SK-N-SH (cell line): ENCODE results near the gene CRYBG3. TPM values are rescaled to one million over a fixed set of nuclear protein-coding genes. Genes with fewer than 3 reads are reported as not detected.
"Not testable (repeated sequence)": the region's sequence is repeated elsewhere in the genome, so short reads cannot be mapped to it uniquely, and the experiment has no call there.

ENCODE experiments used
- CTCF ChIA-PET: fragments of 300-600, 350-600 bp; formaldehyde crosslinking; extraction: SDS; loops from one replicate; lab custom pipeline; 2021; lab: Yijun Ruan, JAX
- POLR2A ChIA-PET: fragments of 350-600 bp; sonication (Branson Sonifier 250); formaldehyde crosslinking; extraction: SDS; loops from one replicate; lab custom pipeline; 2020; ENCODE audit warnings: antibody characterized with exemption, inconsistent platforms; lab: Yijun Ruan, JAX
- DNase-seq: peaks from one replicate; pipeline ENCODE4 v3.0.0; 2012
- H2AFZ ChIP-seq: fragments of 200-600 bp; sonication (generic); 2 replicates; pipeline ENCODE4 v1.8.1; 2016; ENCODE audit warnings: antibody characterized with exemption, mild to moderate bottlenecking, low read depth
- H3F3A ChIP-seq: fragments of 200-600 bp; sonication (generic); replicated peaks from 2 replicates; pipeline ENCODE3; 2016; ENCODE audit warnings: antibody characterized with exemption, mild to moderate bottlenecking; ENCODE audit not compliant: insufficient read depth
- H3K27ac ChIP-seq, 2 experiments: fragments of 200-500 bp in 1 of 2; fragments of 200-600 bp in 1 of 2; sonication (Bioruptor generic) in 1 of 2; sonication (generic), shearing (Covaris generic) in 1 of 2; 2 replicates each; pipeline versions ENCODE4 v1.5.1 to v1.6.1; 2014 to 2016; ENCODE audit warnings: low read depth in 2 of 2, inconsistent platforms in 1 of 2, low read length in 1 of 2, mild to moderate bottlenecking in 1 of 2, mixed read lengths in 1 of 2
- H3K27me3 ChIP-seq: fragments of 200-600 bp; sonication (generic), shearing (Covaris generic); 2 replicates; pipeline ENCODE4 v1.6.1; 2016; ENCODE audit warnings: mixed run types; ENCODE audit not compliant: insufficient read depth
- H3K36me3 ChIP-seq, 2 experiments: fragments of 200-500 bp in 1 of 2; fragments of 200-600 bp in 1 of 2; sonication (Bioruptor generic) in 1 of 2; sonication (generic) in 1 of 2; replicated peaks in 1 of 2; 2 replicates each; pipeline versions ENCODE3 to v1.5.1; 2014 to 2016; ENCODE audit warnings: low read length in 1 of 2, mild to moderate bottlenecking in 1 of 2; ENCODE audit not compliant: insufficient read depth in 2 of 2, control insufficient read depth in 1 of 2
- H3K4me1 ChIP-seq, 2 experiments: fragments of 200-500 bp in 1 of 2; fragments of 200-600 bp in 1 of 2; sonication (Bioruptor generic) in 1 of 2; sonication (generic), shearing (Covaris generic) in 1 of 2; 2 replicates each; pipeline versions ENCODE4 v1.5.1 to v1.6.1; 2014 to 2016; ENCODE audit warnings: low read depth in 1 of 2, low read length in 1 of 2, mixed run types in 1 of 2; ENCODE audit not compliant: insufficient read depth in 2 of 2, control insufficient read depth in 1 of 2
- H3K4me2 ChIP-seq: fragments of 200-600 bp; sonication (generic), shearing (Covaris generic); 2 replicates; pipeline ENCODE4 v1.6.1; 2017; ENCODE audit warnings: mixed run types
- H3K4me3 ChIP-seq, 2 experiments: fragments of 200-500 bp in 1 of 2; fragments of 200-600 bp in 1 of 2; sonication (Bioruptor generic) in 1 of 2; sonication (generic), shearing (Covaris generic) in 1 of 2; 2 replicates each; pipeline versions ENCODE4 v1.5.1 to v1.8.1; 2014 to 2016; ENCODE audit warnings: low read depth in 2 of 2, inconsistent platforms in 1 of 2, low read length in 1 of 2, mild to moderate bottlenecking in 1 of 2, mixed read lengths in 1 of 2, moderate library complexity in 1 of 2
- H3K79me2 ChIP-seq: fragments of 200-600 bp; sonication (generic); 2 replicates; pipeline ENCODE4 v1.8.1; 2017; ENCODE audit warnings: mild to moderate bottlenecking; ENCODE audit not compliant: insufficient read depth
- H3K9ac ChIP-seq: fragments of 200-600 bp; sonication (generic); 2 replicates; pipeline ENCODE4 v1.6.1; 2017; ENCODE audit warnings: mixed run types
- H3K9me2 ChIP-seq: fragments of 200-600 bp; sonication (generic); 2 replicates; pipeline ENCODE4 v1.6.1; 2017; ENCODE audit warnings: mixed run types
- H3K9me3 ChIP-seq: fragments of 200-600 bp; sonication (generic); 2 replicates; pipeline ENCODE4 v1.6.1; 2017; ENCODE audit warnings: mixed run types, mild to moderate bottlenecking, moderate library complexity
- H4K20me1 ChIP-seq: fragments of 200-600 bp; sonication (generic); 2 replicates; pipeline ENCODE4 v1.6.1; 2017; ENCODE audit warnings: mild to moderate bottlenecking, mixed run types; ENCODE audit not compliant: insufficient read depth
- ELF1 ChIP-seq: IDR thresholded peaks from 2 replicates; pipeline ENCODE4 v1.4.0; 2012
- EZH2phosphoT487 ChIP-seq: fragments of 200-600 bp; sonication (generic); IDR thresholded peaks from 2 replicates; pipeline ENCODE4 v1.6.1; 2017; ENCODE audit warnings: low read depth, mixed run types, mild to moderate bottlenecking, antibody characterized with exemption, moderate library complexity, borderline replicate concordance
- FOXJ3 ChIP-seq: sonication (generic); formaldehyde crosslinking; IDR thresholded peaks from 2 replicates; pipeline ENCODE4 v1.5.1; 2020; ENCODE audit warnings: mild to moderate bottlenecking, missing genetic modification reagents
- GABPA ChIP-seq: IDR thresholded peaks from 2 replicates; pipeline ENCODE4 v1.4.0; 2012; ENCODE audit warnings: low read depth, mild to moderate bottlenecking
- IRF3 ChIP-seq: fragments of 150-350 bp; IDR thresholded peaks from 2 replicates; pipeline ENCODE4 v1.6.1; 2016; ENCODE audit warnings: mild to moderate bottlenecking, low read depth, low read length
- MEF2A ChIP-seq: IDR thresholded peaks from 2 replicates; pipeline ENCODE4 v1.4.0; 2012; ENCODE audit warnings: low read depth, borderline replicate concordance
- NFIC ChIP-seq: IDR thresholded peaks from 2 replicates; pipeline ENCODE4 v1.4.0; 2012; ENCODE audit warnings: borderline replicate concordance
- NRF1 ChIP-seq: IDR thresholded peaks from 2 replicates; pipeline ENCODE4 v1.6.1; 2012; ENCODE audit warnings: low read depth, mild to moderate bottlenecking, low read length
- PBX3 ChIP-seq: IDR thresholded peaks from 2 replicates; pipeline ENCODE4; 2012
- POLR2AphosphoS5 ChIP-seq: IDR thresholded peaks from 2 replicates; pipeline ENCODE4 v1.6.1; 2012; ENCODE audit warnings: low read depth, low read length
- RAD21 ChIP-seq: IDR thresholded peaks from 2 replicates; pipeline ENCODE4 v1.6.1; 2012; ENCODE audit warnings: mild to moderate bottlenecking, low read length
- TAF1 ChIP-seq: IDR thresholded peaks from 2 replicates; pipeline ENCODE4 v1.6.1; 2012; ENCODE audit warnings: low read depth, mild to moderate bottlenecking, low read length, moderate library complexity, borderline replicate concordance
- TEAD4 ChIP-seq: IDR thresholded peaks from 2 replicates; pipeline ENCODE4 v1.4.0; 2012; ENCODE audit warnings: mild to moderate bottlenecking, borderline replicate concordance; ENCODE audit not compliant: insufficient read depth
- YY1 ChIP-seq: IDR thresholded peaks from 2 replicates; pipeline ENCODE4 v1.4.0; 2012; ENCODE audit warnings: low read depth, mild to moderate bottlenecking
- ZBTB33 ChIP-seq: IDR thresholded peaks from 2 replicates; pipeline ENCODE4 v1.4.0; 2012; ENCODE audit warnings: low read depth, borderline replicate concordance
- WGBS: methylation state at CpG from one replicate; pipeline ENCODE4 v1.1.6; 2017; ENCODE audit warnings: low lambda C conversion rate; 5-methylcytosine and 5-hydroxymethylcytosine counted together
- polyA plus RNA-seq, 3 experiments: library from polyadenylated mRNA; depleted of rRNA; stranded (reverse); fragments of >200 nt; gene quantifications; 2 replicates each; pipeline ENCODE4 v1.2.3, GENCODE V29; 2012
- TF ChIP-seq, protein P1 (sequence below): IDR thresholded peaks from 2 replicates; pipeline ENCODE4 v1.4.0; 2012; ENCODE audit warnings: low read depth

The CRYBG3 gene
- polyA plus RNA-seq, 1 of the 3 experiments (the other 2 are of a cell fraction), result 2.4 TPM

GRCh38 chr3:97830638-97831037 is 8.8 kb downstream of the CRYBG3 start:
- H3K4me1 ChIP-seq, result no peaks in the 10 kb centered on the region; a peak in 1 of 4 replicates
- TF ChIP-seq MEF2A (no peak), TEAD4 (no peak), YY1 (no peak), TAF1 (no peak), PBX3 (no peak), GABPA (no peak), POLR2AphosphoS5 (no peak), FOXJ3 (CRISPR knock-in tag) (no peak), RAD21 (no peak), IRF3 (no peak), ELF1 (no peak), ZBTB33 (no peak)
- TF ChIP-seq, protein P1, sequence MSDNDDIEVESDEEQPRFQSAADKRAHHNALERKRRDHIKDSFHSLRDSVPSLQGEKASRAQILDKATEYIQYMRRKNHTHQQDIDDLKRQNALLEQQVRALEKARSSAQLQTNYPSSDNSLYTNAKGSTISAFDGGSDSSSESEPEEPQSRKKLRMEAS, result no peak
- 41% methylated on average over 2 of the region's 2 CpGs for WGBS
- no peak overlapping the region for H2AFZ ChIP-seq
- no peak for DNase-seq
- H3K9ac ChIP-seq, result no peak overlapping the region
- no peaks in the 10 kb centered on the region for H4K20me1 ChIP-seq
- no peak overlapping the region for H3K27ac ChIP-seq
- POLR2A ChIA-PET, result no interaction called here
- H3K4me2 ChIP-seq, result no peak overlapping the region
- H3K27me3 ChIP-seq, result no peaks in the 10 kb centered on the region
- no peaks in the 10 kb centered on the region for H3K9me3 ChIP-seq
- H3K4me3 ChIP-seq, result no peak overlapping the region
- no peaks in the 10 kb centered on the region for H3K36me3 ChIP-seq
- peaks cover 9% of the 10 kb centered on the region for H3K79me2 ChIP-seq
- H3F3A ChIP-seq, result peaks cover 5% of the 10 kb centered on the region
- no peaks in the 10 kb centered on the region for H3K9me2 ChIP-seq
- CTCF ChIA-PET, result interaction anchor here (0.7 kb wide), 1 partner anchor 182 kb away, joined by 3 read pairs; no protein-coding TSS in a partner anchor

GRCh38 chr3:97831140-97831539 is 9.3 kb downstream of the CRYBG3 start:
- H3K9ac ChIP-seq, result no peak overlapping the region
- POLR2A ChIA-PET, result no interaction called here
- H3K9me2 ChIP-seq, result no peaks in the 10 kb centered on the region
- no peak overlapping the region for H3K27ac ChIP-seq
- peaks cover 7% of the 10 kb centered on the region for H3K79me2 ChIP-seq
- H3K4me3 ChIP-seq, result no peak overlapping the region
- TF ChIP-seq EZH2phosphoT487 (no peak), RAD21 (no peak), FOXJ3 (CRISPR knock-in tag) (no peak), NFIC (no peak), NRF1 (no peak)
- H3K4me2 ChIP-seq, result no peak overlapping the region
- H3K4me1 ChIP-seq, result no peaks in the 10 kb centered on the region; a peak in 1 of 4 replicates
- peaks cover 5% of the 10 kb centered on the region for H3F3A ChIP-seq
- CTCF ChIA-PET, result no interaction called here
- H3K9me3 ChIP-seq, result no peaks in the 10 kb centered on the region
- no peaks in the 10 kb centered on the region for H3K27me3 ChIP-seq
- H4K20me1 ChIP-seq, result no peaks in the 10 kb centered on the region
- no peak for DNase-seq
- H2AFZ ChIP-seq, result no peak overlapping the region
- no peaks in the 10 kb centered on the region for H3K36me3 ChIP-seq
- 96% methylated on average over 1 of the region's 1 CpG for WGBS

- H3K4me2 ChIP-seq, H3F3A ChIP-seq, H3K4me3 ChIP-seq, POLR2A ChIA-PET, H3K9me2 ChIP-seq, H3K27ac ChIP-seq, H3K27me3 ChIP-seq, H4K20me1 ChIP-seq, DNase-seq, H3K79me2 ChIP-seq, H3K9ac ChIP-seq, H3K36me3 ChIP-seq, H3K4me1 ChIP-seq, H3K9me3 ChIP-seq, H2AFZ ChIP-seq: not testable (repeated sequence)
- CTCF ChIA-PET, result interaction anchor here (0.6 to 1.0 kb wide), 2 partner anchors 16 to 39 kb away, joined by 3 read pairs; no protein-coding TSS in a partner anchor
- 49% methylated on average over 4 of the region's 4 CpGs for WGBS
These were observed 11.4 kb downstream of the CRYBG3 start for GRCh38 chr3:97833184-97833583.
